Right atrium auricular region (tissue), 2 donors: ENCODE data around the gene URI1. TPM values are rescaled to one million over a fixed set of nuclear protein-coding genes. Genes with fewer than 3 reads are reported as not detected.
"Not testable (repeated sequence)": the region's sequence is repeated elsewhere in the genome, so short reads cannot be mapped to it uniquely, and the experiment has no call there.

Source experiments
- DNase-seq: peaks from one replicate; pipeline ENCODE4 v3.0.0-alpha.2; 2019; ENCODE audit warnings: low spot score
- H3K27ac ChIP-seq, 2 donors: fragments of 200-600 bp; sonication (generic); 1 replicate in 1 of 2; 2 replicates in 1 of 2; pipeline ENCODE4 v1.5.1; 2016 to 2019
- H3K27me3 ChIP-seq, 2 donors: fragments of 200-600 bp; sonication (generic); one replicate each; pipeline versions ENCODE4 v1.5.1 to v1.6.0; 2017 to 2019
- H3K36me3 ChIP-seq: fragments of 200-600 bp; sonication (generic); one replicate; pipeline ENCODE4 v1.5.1; 2016
- H3K4me1 ChIP-seq, 2 donors: fragments of 200-600 bp; sonication (generic); one replicate each; pipeline versions ENCODE4 v1.5.1 to v1.6.0; 2017 to 2019
- H3K4me3 ChIP-seq, 2 donors: fragments of 200-600 bp; sonication (generic); 1 replicate in 1 of 2; 2 replicates in 1 of 2; pipeline ENCODE4 v1.5.1; 2017 to 2019; ENCODE audit warnings: mild to moderate bottlenecking in 1 of 2, moderate library complexity in 1 of 2
- H3K9me3 ChIP-seq, 2 donors: fragments of 200-600 bp; sonication (generic); one replicate each; pipeline ENCODE4 v1.5.1; 2019
- total RNA-seq, 2 donors: library from RNA; depleted of rRNA; stranded (reverse); fragments of >200 nt; gene quantifications; one replicate each; pipeline ENCODE4 v1.1.0, GENCODE V29; 2016
- TF ChIP-seq, protein P1 (sequence below), 2 donors: fragments of 200-600 bp; sonication (generic); IDR thresholded peaks; one replicate each; pipeline ENCODE4 v1.5.1; 2019; ENCODE audit warnings: antibody characterized with exemption in 2 of 2

Gene URI1
- total RNA-seq, 2 donors from 2014 or later, result 29.3 to 34.7 TPM

DNA sequence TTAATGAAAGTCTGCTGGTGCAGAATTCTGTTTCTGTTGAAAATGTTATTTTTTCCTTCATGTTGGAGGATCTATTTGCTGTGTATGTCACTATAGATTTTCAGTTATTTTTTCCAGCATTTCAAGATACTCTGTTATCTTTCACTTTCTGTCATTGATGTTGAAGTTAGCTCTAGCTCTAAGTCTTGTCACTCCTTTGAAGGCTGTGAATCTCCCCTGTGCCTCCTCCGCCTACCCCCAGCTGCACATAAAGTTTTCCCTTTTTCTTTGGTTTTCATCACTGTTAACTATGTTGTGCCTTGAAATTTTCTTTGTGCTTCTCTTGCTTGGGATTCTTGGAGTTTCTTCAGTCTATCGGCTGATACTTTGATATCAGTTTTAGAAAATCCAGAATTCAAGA lies 20.8 kb downstream of the URI1 start:
- no peak overlapping the region for H3K4me3 ChIP-seq
- H3K4me1 ChIP-seq, result peaks cover 0 to 28% of the 10 kb centered on the region in 2 donors

DNA sequence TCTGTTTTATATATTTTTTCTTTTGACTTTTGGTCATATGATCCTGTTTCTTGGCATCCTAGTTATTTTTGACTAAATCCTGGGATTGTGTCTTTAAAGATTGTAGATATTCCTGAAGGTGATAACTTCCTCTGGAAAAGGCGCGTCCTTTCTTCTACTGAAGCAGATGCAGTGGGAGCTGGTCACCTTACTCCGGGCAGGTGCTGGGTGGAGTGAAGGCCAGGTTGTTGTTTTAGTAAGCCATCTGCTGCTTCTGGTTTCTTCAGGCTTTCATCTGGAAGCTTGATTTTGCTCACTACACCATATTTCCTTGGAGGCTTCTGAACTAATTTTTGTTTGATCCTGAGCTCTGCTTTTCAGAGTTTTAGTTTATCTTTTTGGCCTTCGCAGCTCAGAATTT lies 21.5 kb downstream of the URI1 start:
- DNase-seq, result no peak
- TF ChIP-seq, protein P1, sequence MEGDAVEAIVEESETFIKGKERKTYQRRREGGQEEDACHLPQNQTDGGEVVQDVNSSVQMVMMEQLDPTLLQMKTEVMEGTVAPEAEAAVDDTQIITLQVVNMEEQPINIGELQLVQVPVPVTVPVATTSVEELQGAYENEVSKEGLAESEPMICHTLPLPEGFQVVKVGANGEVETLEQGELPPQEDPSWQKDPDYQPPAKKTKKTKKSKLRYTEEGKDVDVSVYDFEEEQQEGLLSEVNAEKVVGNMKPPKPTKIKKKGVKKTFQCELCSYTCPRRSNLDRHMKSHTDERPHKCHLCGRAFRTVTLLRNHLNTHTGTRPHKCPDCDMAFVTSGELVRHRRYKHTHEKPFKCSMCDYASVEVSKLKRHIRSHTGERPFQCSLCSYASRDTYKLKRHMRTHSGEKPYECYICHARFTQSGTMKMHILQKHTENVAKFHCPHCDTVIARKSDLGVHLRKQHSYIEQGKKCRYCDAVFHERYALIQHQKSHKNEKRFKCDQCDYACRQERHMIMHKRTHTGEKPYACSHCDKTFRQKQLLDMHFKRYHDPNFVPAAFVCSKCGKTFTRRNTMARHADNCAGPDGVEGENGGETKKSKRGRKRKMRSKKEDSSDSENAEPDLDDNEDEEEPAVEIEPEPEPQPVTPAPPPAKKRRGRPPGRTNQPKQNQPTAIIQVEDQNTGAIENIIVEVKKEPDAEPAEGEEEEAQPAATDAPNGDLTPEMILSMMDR (IDR thresholded peaks at IDR 0.05), result no peak
- H3K9me3 ChIP-seq, result no peaks in the 10 kb centered on the region
- H3K36me3 ChIP-seq, result no peaks in the 10 kb centered on the region
- H3K4me1 ChIP-seq, result peaks cover 0 to 31% of the 10 kb centered on the region in 2 donors
- no peak overlapping the region for H3K4me3 ChIP-seq
- H3K27ac ChIP-seq, result no peak overlapping the region
- H3K27me3 ChIP-seq, result no peaks in the 10 kb centered on the region

More for the DNA sequence above, 20.8 kb downstream of the URI1 start:
- no peak for DNase-seq
- Histone ChIP-seq H3K36me3 (no peaks in the 10 kb centered on the region), H3K27me3 (no peaks in the 10 kb centered on the region), H3K27ac (no peak overlapping the region), H3K9me3 (no peaks in the 10 kb centered on the region)
- TF ChIP-seq, protein P1 (IDR thresholded peaks at IDR 0.05), result no peak

DNA sequence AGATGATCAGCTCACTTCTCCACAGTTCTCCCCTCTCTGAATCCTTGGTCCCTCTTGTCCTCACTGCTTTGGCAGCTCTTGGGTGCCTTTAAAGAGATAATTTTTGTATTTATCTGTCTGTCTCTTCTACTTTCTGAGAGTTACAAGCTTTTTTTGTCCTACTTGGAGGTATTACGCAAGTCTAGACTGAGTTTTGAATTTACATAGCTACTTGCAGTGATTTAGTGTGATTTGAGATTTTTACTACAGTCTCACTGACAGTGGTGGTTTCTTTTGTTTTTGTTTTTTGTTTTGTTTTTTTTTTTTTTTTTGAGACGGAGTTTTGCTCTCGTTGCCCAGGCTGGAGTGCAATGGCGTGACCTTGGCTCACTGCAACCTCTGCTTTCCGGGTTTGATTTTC lies 22.1 kb downstream of the URI1 start:
- DNase-seq, result no peak
- TF ChIP-seq, protein P1 (IDR thresholded peaks at IDR 0.05), result no peak
- Histone ChIP-seq H3K9me3 (no peaks in the 10 kb centered on the region), H3K4me3 (no peak overlapping the region), H3K27ac (no peak overlapping the region), H3K4me1 (peaks cover 0 to 31% of the 10 kb centered on the region in 2 donors), H3K27me3 (no peaks in the 10 kb centered on the region), H3K36me3 (no peaks in the 10 kb centered on the region)

DNA sequence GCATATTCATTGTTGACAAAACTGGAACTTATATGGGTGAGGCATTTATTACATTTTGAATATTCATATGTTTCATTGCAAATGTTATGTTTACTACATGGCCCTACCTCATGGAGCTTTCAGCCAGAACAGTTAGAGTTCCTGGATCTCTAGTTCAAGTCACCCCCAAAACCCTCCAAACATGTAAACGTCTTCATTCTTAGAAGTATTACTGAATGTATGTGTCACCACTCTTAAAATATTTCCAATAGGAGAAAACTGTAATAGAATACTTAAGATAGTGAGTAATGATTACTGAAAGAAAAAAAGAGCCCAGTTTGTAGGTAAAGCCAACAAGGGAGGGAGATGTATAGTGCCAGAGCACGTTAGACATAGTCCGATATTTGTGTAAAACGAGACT lies 23.5 kb downstream of the URI1 start:
- no peak for DNase-seq
- H3K9me3 ChIP-seq, result no peaks in the 10 kb centered on the region
- TF ChIP-seq, protein P1 (IDR thresholded peaks at IDR 0.05), result no peak
- no peak overlapping the region for H3K4me3 ChIP-seq
- no peaks in the 10 kb centered on the region for H3K36me3 ChIP-seq
- H3K4me1 ChIP-seq, result peaks cover 0 to 32% of the 10 kb centered on the region in 2 donors
- H3K27ac ChIP-seq, result no peak overlapping the region
- no peaks in the 10 kb centered on the region for H3K27me3 ChIP-seq

DNA sequence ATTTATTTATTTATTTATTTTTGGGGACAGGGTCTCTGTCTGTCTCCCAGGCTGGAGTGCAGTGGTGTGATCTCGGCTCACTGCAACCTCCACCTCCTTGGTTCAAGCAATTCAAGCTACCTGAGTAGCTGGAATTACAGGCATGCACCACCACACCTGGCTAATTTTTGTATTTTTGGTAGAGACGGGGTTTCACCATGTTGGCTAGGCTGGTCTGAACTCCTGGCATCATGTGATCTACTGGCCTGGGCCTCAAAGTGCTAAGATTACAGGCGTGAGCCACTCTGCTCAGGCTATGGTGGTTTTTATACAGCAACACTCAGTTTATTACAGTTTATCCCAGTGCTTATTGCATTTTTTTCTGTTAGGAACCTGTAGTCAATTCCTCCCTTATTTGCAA lies 24.1 kb downstream of the URI1 start:
- peaks cover 0 to 39% of the 10 kb centered on the region in 2 donors for H3K4me1 ChIP-seq
- not testable (repeated sequence) for DNase-seq, H3K36me3 ChIP-seq, H3K9me3 ChIP-seq, H3K4me3 ChIP-seq, H3K27ac ChIP-seq, H3K27me3 ChIP-seq

DNA sequence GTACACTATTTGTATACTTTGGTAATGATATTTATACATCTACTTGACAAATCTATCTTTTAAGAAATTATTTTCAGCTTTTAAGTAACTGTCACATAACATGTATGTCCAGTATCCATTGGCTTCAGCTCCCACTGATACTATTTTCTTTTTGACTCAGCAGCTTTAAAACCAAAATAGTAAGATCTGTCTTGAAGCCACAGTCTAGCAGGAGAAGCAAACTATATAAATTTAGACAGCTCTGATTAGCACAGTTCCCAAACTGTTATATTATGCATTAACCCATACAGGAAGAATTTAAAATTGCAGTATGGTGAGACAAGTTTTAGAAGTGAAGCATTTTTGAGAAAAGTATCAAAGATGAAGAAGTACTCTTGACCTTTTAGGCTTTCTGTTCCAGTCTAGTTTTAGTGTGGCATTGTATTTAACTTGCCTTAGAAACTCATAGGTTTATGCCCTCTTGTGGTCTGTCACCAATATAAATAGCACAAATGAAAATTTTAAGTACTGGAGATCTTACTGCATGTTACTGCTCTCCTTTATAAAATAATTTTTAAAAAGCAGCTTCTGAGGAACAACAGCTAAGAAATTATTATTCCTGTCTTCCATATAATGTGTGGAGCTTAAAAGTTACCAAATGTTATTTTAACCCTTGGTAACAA lies 24.7 kb downstream of the URI1 start:
- H3K27ac ChIP-seq, result no peak overlapping the region
- no peaks in the 10 kb centered on the region for H3K27me3 ChIP-seq
- peaks cover 0 to 40% of the 10 kb centered on the region in 2 donors for H3K4me1 ChIP-seq
- TF ChIP-seq, protein P1 (IDR thresholded peaks at IDR 0.05), result peak in 1 of 2 donors; percentile 38
- no peak overlapping the region for H3K4me3 ChIP-seq
- H3K36me3 ChIP-seq, result no peaks in the 10 kb centered on the region
- DNase-seq, result no peak
- no peaks in the 10 kb centered on the region for H3K9me3 ChIP-seq
